ENCODE results near the gene STARD10.

Gene STARD10

DNA sequence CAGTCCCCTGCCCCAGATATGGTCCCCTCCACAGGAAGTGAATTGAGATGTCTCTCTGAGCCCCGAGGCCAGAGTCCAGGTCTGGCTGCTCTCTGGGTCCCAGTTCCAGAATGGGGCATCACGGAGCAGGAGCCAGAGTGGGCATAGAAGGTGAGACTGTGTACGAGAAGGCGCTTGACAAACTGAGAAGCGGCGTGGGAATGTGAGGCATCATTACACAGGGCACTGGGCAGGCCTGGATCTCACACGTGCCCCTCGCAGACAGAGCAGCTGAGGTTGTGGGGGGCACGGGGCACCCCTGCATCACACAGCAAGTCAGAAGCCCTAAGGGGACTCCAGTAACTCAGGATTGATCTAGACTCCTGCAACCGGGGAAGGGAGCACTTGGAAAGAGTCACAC, 9.2 kb downstream of the STARD10 start:
- H3K4me1 Mint-ChIP-seq = peaks cover 26% of the 10 kb centered on the region
- ATAC-seq (ENCODE audit: low read depth) = no peak
- H3K27ac Mint-ChIP-seq = no peak overlapping the region
- no peaks in the 10 kb centered on the region for H3K9me3 Mint-ChIP-seq
- H3K36me3 Mint-ChIP-seq = no peaks in the 10 kb centered on the region
- no peaks in the 10 kb centered on the region for H3K27me3 Mint-ChIP-seq
- no peak overlapping the region for H3K4me3 Mint-ChIP-seq
- no peak for DNase-seq (ENCODE audit: low spot score in 2 of 2)

DNA sequence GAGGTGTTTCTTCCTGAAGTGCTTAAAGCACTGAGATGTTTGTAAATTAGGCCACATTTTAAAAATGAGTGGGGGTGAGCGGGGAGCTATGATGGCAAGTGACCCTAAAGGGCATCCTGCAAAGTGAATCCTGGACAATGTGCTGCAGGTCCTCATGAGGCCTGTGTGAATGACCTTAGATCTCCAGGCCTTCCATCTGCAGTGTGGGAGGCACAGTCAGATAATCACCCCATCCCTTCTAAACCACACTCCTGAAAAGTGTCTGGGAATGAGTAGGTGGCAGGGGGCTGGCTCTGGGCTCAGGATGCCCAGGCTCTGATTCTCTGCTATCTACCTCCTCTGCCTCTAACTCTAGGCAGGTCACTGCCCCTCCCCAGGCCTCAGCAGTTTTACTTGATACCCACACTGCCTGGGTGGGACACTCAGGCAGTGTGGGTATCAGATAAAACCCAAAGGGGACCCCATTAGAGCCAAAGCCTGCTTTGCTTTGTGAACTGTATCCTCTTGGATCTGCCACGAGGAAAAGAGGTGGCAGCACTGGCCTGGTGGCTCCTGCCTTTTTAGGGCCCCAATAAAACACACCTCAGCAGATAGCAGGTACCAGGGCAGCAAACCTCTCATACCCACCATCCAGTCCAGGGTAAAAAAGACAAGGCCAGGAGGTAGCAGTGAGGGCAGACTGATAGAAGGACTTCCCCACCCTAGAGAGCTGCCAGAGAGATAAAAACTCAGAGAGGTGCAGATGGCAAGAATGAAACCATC, 10.5 kb downstream of the STARD10 start:
- H3K27ac Mint-ChIP-seq = no peak overlapping the region

DNA sequence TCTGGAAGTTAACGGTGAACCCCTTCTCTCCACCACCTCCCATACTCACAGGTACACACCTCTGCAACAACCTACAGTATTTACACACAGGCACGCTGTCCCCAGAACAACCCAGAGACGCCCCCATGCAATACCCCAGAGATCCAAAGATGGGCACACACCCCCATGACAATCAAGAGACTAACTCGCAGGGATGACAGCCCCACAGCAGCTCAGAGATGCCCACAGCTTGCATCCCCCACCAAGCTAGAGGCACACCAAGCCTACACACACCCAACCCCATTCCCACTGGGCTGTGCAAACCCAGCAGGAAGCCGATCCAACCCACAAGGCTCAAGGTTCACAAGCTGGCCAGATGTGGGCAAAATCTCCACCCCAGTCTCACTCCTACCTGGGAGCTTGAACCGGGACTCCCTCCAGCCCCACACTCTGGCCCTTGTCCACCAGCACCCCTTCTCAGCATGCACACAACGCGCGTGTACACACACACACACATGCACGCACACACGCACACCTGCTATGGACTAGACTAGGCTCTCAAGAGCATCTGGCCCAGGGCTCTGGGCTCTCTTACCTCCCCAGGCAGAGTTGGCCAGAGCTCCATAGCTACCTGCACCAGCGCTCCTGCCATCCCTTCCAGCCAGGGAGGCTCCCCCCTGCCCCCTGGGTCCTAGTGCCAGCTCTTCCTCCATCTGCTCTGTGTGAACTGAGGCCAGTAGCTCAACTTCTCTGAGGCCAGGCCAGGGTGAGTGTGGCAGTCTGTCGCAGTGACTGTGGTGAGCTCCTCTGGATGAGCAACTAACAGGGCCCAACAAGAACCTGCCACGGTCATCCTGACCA, 11.5 kb downstream of the STARD10 start:
- peak overlapping the region; percentile 73 for H3K4me3 Mint-ChIP-seq
- H3K9me3 Mint-ChIP-seq = no peaks in the 10 kb centered on the region
- no peaks in the 10 kb centered on the region for H3K36me3 Mint-ChIP-seq
- no peaks in the 10 kb centered on the region for H3K27me3 Mint-ChIP-seq
- H3K4me1 Mint-ChIP-seq = peaks cover 23% of the 10 kb centered on the region
- DNase-seq (ENCODE audit: low spot score in 2 of 2) (no peak), ATAC-seq (ENCODE audit: low read depth) (peak; percentile 30)
- peak overlapping the region; percentile 31 for H3K27ac Mint-ChIP-seq

More for the DNA sequence above, 10.5 kb downstream of the STARD10 start:
- Mint-ChIP-seq H3K9me3 (no peaks in the 10 kb centered on the region), H3K27me3 (no peaks in the 10 kb centered on the region), H3K4me3 (peak overlapping the region; percentile 73), H3K36me3 (no peaks in the 10 kb centered on the region), H3K4me1 (peaks cover 29% of the 10 kb centered on the region)
- DNase-seq (ENCODE audit: low spot score in 2 of 2) (no peak), ATAC-seq (ENCODE audit: low read depth) (no peak)

DNA sequence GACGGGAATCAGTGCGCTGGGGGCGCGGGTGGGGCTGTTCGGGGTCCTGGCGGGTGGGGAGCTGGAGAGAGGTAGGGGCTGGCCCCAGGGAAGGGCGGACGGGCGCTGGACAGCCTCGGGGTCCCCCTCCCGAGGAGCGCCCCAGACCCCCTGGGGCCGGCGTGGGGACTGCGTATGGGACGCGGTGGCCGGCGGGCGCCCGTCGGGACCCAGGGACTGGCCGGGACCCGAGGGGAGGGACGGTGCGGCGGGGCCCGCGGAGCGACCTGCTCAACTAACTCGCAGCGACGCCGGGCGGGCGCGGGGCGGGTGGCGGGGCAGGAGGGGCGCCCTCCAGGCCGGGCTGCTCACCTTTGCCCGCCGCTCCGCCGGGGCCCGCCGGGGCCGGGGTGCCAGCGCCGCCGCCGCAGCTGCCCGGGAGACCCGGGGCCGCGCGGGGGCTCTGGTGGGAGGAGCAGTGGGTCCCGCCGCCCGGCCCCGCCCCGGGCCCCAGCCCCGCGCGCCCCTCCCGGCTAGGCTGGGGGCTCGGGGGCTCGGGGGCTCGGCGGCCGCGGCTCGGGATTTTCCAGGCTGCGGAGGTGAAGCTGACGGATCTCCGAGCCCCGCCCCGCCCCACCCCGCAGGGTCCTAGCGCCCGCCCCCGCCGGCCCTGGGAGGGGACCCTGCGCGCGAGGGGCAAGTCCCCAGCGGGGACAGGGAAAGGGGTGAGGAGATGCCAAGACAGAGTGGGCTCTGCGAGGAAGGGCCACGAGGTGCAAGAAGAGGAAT, 12.3 kb downstream of the STARD10 start:
- peaks cover 19% of the 10 kb centered on the region for H3K4me1 Mint-ChIP-seq
- peak; percentile 84 for ATAC-seq (ENCODE audit: low read depth)
- peak overlapping the region; percentile 83 for H3K4me3 Mint-ChIP-seq
- H3K9me3 Mint-ChIP-seq = no peaks in the 10 kb centered on the region
- H3K27me3 Mint-ChIP-seq = no peaks in the 10 kb centered on the region
- DNase-seq (ENCODE audit: low spot score in 2 of 2) = peak; percentile 42 to 63
- H3K27ac Mint-ChIP-seq = peak overlapping the region; percentile 53
- H3K36me3 Mint-ChIP-seq = no peaks in the 10 kb centered on the region

DNA sequence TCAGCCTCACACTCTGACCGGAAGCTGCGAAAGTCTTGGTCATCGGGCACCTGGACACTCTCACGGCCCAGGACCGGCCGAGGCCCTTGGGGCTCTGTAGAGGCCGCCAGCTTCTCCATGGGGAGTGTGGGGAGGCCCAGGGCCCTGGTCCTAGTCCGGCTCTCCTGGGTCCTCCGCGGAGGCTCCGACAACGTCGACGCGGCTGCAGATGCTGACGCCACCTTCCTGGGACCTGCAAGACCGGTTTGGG, 12.9 kb downstream of the STARD10 start:
- no peaks in the 10 kb centered on the region for H3K27me3 Mint-ChIP-seq
- DNase-seq (ENCODE audit: low spot score in 2 of 2) (no peak), ATAC-seq (ENCODE audit: low read depth) (no peak)
- peak overlapping the region; percentile 83 for H3K4me3 Mint-ChIP-seq
- peak overlapping the region; percentile 53 for H3K27ac Mint-ChIP-seq
- peaks cover 22% of the 10 kb centered on the region for H3K4me1 Mint-ChIP-seq
- H3K9me3 Mint-ChIP-seq = no peaks in the 10 kb centered on the region
- H3K36me3 Mint-ChIP-seq = no peaks in the 10 kb centered on the region

DNA sequence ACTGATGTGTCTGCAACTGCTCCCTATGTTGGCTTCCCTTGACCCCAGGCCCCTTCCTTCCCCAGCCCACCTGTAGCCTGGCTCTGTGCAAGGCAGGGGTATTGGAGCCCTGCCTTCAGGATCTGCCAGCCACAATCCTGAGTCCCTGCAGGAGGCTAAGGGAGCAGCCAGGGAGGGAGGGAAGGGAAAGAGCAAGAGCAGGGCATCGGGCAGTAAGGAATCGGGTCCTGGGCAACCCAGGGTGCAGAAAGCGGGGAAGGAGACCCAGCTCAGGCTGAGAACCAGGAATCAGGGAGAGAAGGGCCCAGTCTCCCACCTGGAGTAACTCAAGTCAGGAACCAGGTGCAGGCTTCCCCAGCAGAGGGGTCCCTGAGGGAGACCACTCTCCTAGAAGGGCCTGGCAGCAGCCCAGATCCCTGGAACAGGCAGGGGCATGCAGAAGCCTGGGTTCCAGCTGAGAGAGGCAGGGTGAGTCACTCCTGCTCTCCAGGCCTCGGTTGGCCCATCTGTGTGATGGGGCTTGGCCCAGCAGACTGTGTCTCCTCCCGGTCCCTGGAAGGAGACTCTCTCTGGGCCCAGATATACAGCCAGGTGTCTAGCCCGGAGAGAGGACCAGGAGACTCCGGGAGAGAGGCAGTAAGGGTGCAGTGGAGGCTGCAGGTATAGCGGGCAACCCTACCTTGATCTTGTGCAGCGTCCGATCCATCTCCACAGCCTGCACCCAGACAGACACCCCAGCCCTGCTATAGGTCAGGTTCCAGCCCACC, 13.4 kb downstream of the STARD10 start:
- DNase-seq (ENCODE audit: low spot score in 2 of 2) (no peak), ATAC-seq (ENCODE audit: low read depth) (no peak)
- H3K36me3 Mint-ChIP-seq = no peaks in the 10 kb centered on the region
- no peaks in the 10 kb centered on the region for H3K9me3 Mint-ChIP-seq
- no peaks in the 10 kb centered on the region for H3K27me3 Mint-ChIP-seq
- H3K27ac Mint-ChIP-seq = peak overlapping the region; percentile 53
- H3K4me3 Mint-ChIP-seq = peak overlapping the region; percentile 83
- H3K4me1 Mint-ChIP-seq = peaks cover 25% of the 10 kb centered on the region

DNA sequence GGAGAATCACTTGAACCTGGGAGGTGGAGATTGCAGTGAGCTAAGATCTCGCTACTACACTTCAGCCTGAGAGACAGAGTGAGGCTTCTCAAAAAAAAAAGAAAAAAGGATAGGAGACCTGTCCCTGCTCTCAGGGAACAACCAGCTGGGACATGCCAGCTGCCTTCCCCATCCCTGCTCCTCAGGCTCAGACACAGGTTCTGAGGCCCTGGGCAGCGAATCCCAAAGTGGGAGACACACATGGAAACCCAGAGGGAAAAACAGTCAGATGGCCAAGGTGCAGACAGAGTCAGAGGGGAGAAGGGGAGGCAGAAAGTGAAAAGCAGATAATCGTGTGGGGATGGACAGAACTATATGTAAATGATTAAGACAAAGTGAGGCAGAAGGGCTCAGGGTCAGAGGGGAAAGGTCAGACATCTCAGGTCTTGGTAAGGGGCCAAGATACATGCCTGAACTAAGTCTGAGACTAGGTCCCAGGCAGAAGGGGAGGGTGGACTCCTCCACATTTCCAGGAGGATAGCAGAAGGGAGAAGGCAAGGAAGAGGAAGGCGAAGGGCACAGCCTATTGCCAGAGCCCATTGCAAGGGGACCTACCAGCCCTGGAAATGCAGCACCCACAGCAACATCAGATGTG, 14.2 kb downstream of the STARD10 start:
- no peak overlapping the region for H3K27ac Mint-ChIP-seq
- H3K9me3 Mint-ChIP-seq = no peaks in the 10 kb centered on the region
- no peak for ATAC-seq (ENCODE audit: low read depth)
- no peaks in the 10 kb centered on the region for H3K27me3 Mint-ChIP-seq
- H3K4me1 Mint-ChIP-seq = peaks cover 32% of the 10 kb centered on the region
- no peak for DNase-seq (ENCODE audit: low spot score in 2 of 2)
- peak overlapping the region; percentile 83 for H3K4me3 Mint-ChIP-seq
- H3K36me3 Mint-ChIP-seq = no peaks in the 10 kb centered on the region

DNA sequence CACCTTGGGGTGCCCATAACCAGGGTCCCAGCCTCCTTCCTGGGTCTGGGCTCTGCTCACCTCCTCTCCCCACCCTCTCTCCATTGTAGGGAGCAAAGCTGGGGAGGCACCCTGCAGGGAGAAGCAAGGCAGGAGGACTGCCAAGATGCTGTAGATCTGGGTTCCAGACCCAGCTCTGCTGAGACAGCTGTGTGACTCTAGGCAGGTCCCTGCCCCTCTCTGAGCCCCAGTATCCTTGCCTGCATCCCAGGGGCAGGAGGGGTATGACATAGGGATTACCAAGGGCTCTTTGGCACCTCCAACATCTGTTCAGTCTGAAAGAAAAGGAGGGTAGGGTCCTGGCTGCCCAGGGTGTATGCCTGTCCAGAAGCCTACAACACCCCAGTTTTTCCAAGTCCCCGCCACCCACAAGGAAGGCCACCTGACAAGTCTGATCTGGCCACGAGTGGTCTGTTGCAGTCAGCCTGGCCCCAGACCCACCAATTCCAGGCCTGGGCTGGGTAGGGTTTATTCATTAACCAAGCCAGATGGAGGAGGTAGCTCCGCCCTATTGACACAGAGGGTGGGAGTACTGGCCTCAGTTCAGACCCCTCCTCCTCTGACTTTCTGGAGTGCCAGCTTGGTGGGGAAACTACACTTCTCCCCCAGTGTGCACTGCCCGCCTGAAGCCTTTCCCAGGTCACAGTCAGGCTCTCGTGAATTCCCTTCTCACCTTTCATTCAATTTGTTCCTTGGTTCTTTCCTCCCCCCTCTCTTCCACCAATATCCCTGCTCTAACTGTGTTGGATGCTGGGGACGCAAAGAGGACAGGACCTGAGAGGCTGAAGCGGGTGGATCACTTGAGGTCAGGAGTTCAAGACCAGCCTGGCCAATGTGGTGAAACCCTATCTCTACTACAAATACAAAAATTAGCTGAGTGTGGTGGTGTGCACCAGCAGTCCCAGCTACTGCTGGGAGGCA, 15.0 kb downstream of the STARD10 start:
- no peak for DNase-seq (ENCODE audit: low spot score in 2 of 2)
- ATAC-seq (ENCODE audit: low read depth) = no peak
- no peaks in the 10 kb centered on the region for H3K36me3 Mint-ChIP-seq
- peak overlapping the region; percentile 83 for H3K4me3 Mint-ChIP-seq
- no peaks in the 10 kb centered on the region for H3K27me3 Mint-ChIP-seq
- H3K9me3 Mint-ChIP-seq = no peaks in the 10 kb centered on the region
- H3K27ac Mint-ChIP-seq = no peak overlapping the region
- H3K4me1 Mint-ChIP-seq = peaks cover 35% of the 10 kb centered on the region

DNA sequence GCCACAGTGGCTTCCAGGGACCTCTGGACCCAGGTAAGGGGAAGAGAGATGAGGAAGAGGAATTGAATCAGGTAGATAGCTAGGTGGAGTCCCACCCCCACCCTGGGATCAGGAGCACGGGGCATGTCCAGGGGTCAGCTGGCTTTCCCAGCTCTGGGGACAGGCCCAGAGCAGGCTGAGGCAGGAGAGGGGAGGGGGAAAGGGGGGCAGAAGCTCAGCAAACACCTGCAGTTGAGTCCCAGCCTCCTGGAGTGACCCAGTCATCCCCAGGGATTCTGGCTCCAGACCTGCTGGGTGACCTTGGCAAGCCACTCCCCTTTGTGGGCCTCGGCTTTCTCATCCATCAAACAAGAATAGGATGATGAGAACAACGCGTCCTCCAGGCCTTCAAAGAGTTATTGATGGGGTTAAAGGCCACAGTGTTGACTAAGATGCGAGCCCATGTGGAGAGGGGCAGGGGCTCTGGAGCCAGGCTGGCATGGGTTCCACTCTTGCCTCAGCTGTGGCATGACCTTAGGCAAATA, 16.0 kb downstream of the STARD10 start:
- Mint-ChIP-seq H3K27ac (no peak overlapping the region), H3K27me3 (no peaks in the 10 kb centered on the region), H3K4me1 (peaks cover 40% of the 10 kb centered on the region), H3K36me3 (peaks cover under 1% of the 10 kb centered on the region), H3K4me3 (no peak overlapping the region), H3K9me3 (no peaks in the 10 kb centered on the region)
- ATAC-seq (ENCODE audit: low read depth) (no peak), DNase-seq (ENCODE audit: low spot score in 2 of 2) (no peak)

DNA sequence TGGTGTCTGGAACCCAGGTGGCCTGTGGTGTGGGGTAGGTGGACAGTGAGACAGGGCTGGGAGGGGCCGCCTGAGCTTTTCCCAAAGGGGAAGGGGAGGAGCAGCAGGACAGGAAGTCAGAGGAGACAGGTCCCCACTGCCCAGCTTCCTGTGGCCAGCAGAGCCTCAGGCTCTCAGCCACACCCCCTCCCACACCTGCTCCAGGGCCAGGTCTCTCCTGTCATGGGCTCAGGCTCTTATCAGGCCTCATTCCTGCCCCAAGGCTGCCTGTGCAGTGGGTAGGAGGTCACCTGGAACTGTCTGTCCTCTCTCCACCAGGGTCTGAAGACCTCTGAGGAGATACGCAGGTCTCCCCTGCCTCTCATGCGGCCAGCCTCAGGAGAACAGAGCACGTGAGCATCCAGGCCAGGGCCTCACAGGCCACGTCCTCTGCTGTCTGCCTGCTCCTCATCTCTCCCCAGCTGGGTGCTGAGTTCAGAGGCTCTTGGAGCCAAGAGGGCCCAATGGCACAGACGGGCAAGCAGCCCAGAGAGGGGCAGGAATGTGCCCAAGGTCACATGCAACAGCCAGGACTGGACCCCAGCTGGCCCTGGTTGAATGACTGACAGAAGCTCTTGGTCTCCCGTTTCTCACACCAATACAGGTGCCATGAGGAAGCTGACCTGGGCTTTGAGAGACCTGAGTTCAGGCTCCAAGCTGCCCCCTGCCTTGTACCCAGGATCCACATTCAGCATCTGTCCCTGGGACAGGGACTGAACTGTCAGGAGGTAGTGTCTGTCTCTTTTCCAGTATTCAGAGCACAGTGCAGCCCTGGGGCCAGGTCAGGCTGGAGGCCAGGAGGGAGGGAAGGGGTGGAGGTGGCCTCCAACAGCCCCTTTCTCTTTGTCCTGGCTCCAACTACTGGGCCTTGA, 16.7 kb downstream of the STARD10 start:
- peaks cover 36% of the 10 kb centered on the region for H3K4me1 Mint-ChIP-seq
- H3K4me3 Mint-ChIP-seq = no peak overlapping the region
- ATAC-seq (ENCODE audit: low read depth) = no peak

DNA sequence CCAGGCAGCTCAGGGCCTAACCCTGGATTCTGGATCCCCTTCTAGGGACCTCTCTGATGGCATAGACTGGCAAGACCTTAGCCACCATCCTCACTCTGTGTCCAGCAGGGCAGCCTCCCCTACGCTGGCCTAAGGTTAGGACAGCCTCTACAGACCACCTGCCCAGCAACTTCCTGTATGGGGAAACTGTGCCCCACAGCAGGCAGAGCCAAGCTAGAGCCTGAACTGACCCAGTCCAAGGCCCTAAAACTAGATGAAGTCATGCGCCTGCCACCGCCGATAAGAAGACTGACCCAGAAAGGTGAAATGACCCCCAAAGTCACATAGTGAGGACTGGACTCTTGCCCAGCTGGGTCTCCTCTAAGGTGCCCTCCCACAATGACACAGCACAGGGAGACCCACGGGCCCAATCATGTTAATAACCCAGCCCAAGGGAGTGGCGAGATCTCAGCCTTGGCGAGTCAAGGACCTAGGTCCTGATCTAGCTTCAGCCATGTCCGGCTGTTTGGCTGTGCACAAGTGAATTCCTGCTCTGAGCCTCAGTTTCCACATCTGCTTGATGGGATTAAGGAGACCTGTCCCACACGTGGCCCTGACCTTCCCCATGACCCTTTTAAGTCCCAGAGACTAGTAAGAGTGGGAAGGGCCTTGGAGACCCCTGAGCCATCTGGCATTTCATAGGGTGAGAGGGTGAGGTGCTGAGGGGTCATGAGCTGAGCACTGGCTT, 17.6 kb downstream of the STARD10 start:
- no peaks in the 10 kb centered on the region for H3K27me3 Mint-ChIP-seq
- no peak overlapping the region for H3K4me3 Mint-ChIP-seq
- no peaks in the 10 kb centered on the region for H3K9me3 Mint-ChIP-seq
- DNase-seq (ENCODE audit: low spot score in 2 of 2) = no peak
- no peak overlapping the region for H3K27ac Mint-ChIP-seq
- ATAC-seq (ENCODE audit: low read depth) = no peak
- H3K36me3 Mint-ChIP-seq = peaks cover 6% of the 10 kb centered on the region
- H3K4me1 Mint-ChIP-seq = peaks cover 33% of the 10 kb centered on the region

More for the DNA sequence above, 16.7 kb downstream of the STARD10 start:
- no peak for DNase-seq (ENCODE audit: low spot score in 2 of 2)
- Mint-ChIP-seq H3K27me3 (no peaks in the 10 kb centered on the region), H3K36me3 (peaks cover 6% of the 10 kb centered on the region), H3K9me3 (no peaks in the 10 kb centered on the region), H3K27ac (no peak overlapping the region)
